ENCODE data around the gene RABEPK.

GRCh38 chr9:125243792-125244260, 43.5 kb downstream of the RABEPK start:
- TF ChIP-seq POLR2A (IDR thresholded peaks at IDR 0.05): no peak
- TF ChIP-seq, protein P1, sequence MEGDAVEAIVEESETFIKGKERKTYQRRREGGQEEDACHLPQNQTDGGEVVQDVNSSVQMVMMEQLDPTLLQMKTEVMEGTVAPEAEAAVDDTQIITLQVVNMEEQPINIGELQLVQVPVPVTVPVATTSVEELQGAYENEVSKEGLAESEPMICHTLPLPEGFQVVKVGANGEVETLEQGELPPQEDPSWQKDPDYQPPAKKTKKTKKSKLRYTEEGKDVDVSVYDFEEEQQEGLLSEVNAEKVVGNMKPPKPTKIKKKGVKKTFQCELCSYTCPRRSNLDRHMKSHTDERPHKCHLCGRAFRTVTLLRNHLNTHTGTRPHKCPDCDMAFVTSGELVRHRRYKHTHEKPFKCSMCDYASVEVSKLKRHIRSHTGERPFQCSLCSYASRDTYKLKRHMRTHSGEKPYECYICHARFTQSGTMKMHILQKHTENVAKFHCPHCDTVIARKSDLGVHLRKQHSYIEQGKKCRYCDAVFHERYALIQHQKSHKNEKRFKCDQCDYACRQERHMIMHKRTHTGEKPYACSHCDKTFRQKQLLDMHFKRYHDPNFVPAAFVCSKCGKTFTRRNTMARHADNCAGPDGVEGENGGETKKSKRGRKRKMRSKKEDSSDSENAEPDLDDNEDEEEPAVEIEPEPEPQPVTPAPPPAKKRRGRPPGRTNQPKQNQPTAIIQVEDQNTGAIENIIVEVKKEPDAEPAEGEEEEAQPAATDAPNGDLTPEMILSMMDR (IDR thresholded peaks at IDR 0.05): no peak
